ENCODE results near the gene AIP. TPM values are rescaled to one million over a fixed set of nuclear protein-coding genes. Genes with fewer than 3 reads are reported as not detected.
A peak's percentile ranks its signal among the peaks of the same experiment; 100 is the strongest.

Gene AIP
- total and polyA plus RNA-seq, 8 donors = 20.2 to 45.8 (median 25.6) TPM

GRCh38 chr11:67524480-67524808 lies 41.6 kb downstream of the AIP start:
- no peak for FAIRE-seq

GRCh38 chr11:67525275-67525976 lies 42.6 kb downstream of the AIP start:
- Histone ChIP-seq H3K9me3 (no peaks in the 10 kb centered on the region), H3K27ac (no peak overlapping the region), H3K27me3 (no peaks in the 10 kb centered on the region), H3K4me3 (no peak overlapping the region), H3K36me3 (no peaks in the 10 kb centered on the region), H3K4me1 (peaks cover 0 to 5% (median 3%) of the 10 kb centered on the region in 3 donors)
- ATAC-seq (peak; percentile 26 to 67 (median 46)), DNase-seq (no peak), FAIRE-seq (no peak)
- 61 to 70% methylated on average over 5 of the region's 5 CpGs for WGBS, 2 donors
- intact Hi-C loops (cut with DNase I) = no loop called here
- TF ChIP-seq CTCF (IDR thresholded peaks at IDR 0.05) = no peak

More at GRCh38 chr11:67524480-67524808, 41.6 kb downstream of the AIP start:
- Histone ChIP-seq H3K4me1 (peaks cover 0 to 5% (median 3%) of the 10 kb centered on the region in 3 donors), H3K27me3 (no peaks in the 10 kb centered on the region), H3K27ac (no peak overlapping the region), H3K4me3 (no peak overlapping the region), H3K36me3 (no peaks in the 10 kb centered on the region), H3K9me3 (no peaks in the 10 kb centered on the region)
- TF ChIP-seq CTCF (IDR thresholded peaks at IDR 0.05) = no peak
- ATAC-seq (no peak), DNase-seq (no peak)
- WGBS, 2 donors = 89 to 96% methylated on average over 8 to 9 of the region's 9 CpGs
- intact Hi-C loops (cut with DNase I) = no loop called here

GRCh38 chr11:67528376-67528775 lies 45.5 kb downstream of the AIP start:
- FAIRE-seq (no peak), DNase-seq (no peak), ATAC-seq (no peak)
- intact Hi-C loops (cut with DNase I) = no loop called here
- Histone ChIP-seq H3K36me3 (no peaks in the 10 kb centered on the region), H3K27ac (no peak overlapping the region), H3K9me3 (no peaks in the 10 kb centered on the region), H3K4me1 (peaks cover 1 to 9% (median 5%) of the 10 kb centered on the region in 3 donors), H3K27me3 (no peaks in the 10 kb centered on the region), H3K4me3 (no peak overlapping the region)
- WGBS, 2 donors = 93 to 97% methylated on average over 4 of the region's 4 CpGs
- TF ChIP-seq CTCF (IDR thresholded peaks at IDR 0.05) = no peak

- 92 to 97% methylated on average over 5 of the region's 5 CpGs for WGBS, 2 donors
- no peak for FAIRE-seq
- no peak for DNase-seq
- Histone ChIP-seq H3K36me3 (no peaks in the 10 kb centered on the region), H3K9me3 (peaks cover 0 to 5% (median 0%) of the 10 kb centered on the region in 4 donors), H3K4me1 (peaks cover 4 to 11% (median 5%) of the 10 kb centered on the region in 3 donors), H3K27ac (no peak overlapping the region), H3K4me3 (no peak overlapping the region), H3K27me3 (no peaks in the 10 kb centered on the region)
- no peak for ATAC-seq
- intact Hi-C loops (cut with DNase I) = no loop called here
- TF ChIP-seq CTCF (IDR thresholded peaks at IDR 0.05) = no peak
Measured at GRCh38 chr11:67530282-67530592, 47.4 kb downstream of the AIP start.

- no peak for FAIRE-seq
- Histone ChIP-seq H3K9me3 (peaks cover 0 to 5% (median 0%) of the 10 kb centered on the region in 4 donors), H3K27ac (peak overlapping the region; percentile 10 to 64 (median 30)), H3K27me3 (no peaks in the 10 kb centered on the region), H3K4me1 (peaks cover 0 to 12% (median 8%) of the 10 kb centered on the region in 3 donors), H3K4me3 (no peak overlapping the region), H3K36me3 (no peaks in the 10 kb centered on the region)
- no peak for DNase-seq
- ATAC-seq = peak; percentile 39 to 84 (median 56)
- WGBS, 2 donors = 29 to 35% methylated on average over 2 of the region's 2 CpGs
- TF ChIP-seq CTCF (IDR thresholded peaks at IDR 0.05) = no peak
- intact Hi-C loops (cut with DNase I) = no loop called here
Measured at GRCh38 chr11:67532889-67533288, 50.1 kb downstream of the AIP start.

Data from pancreas (tissue), 10 donors.